Duodenal mucosa (tissue), 2 donors: ENCODE results near the gene MSRB2.

ENCODE experiments used
- H3K27ac ChIP-seq: one replicate; pipeline ENCODE4 v1.7.0; 2013; ENCODE audit warnings: low read depth, low read length
- H3K27me3 ChIP-seq, 2 donors: one replicate each; pipeline ENCODE4 v1.7.0; 2013; ENCODE audit warnings: low read length in 2 of 2, control low read depth in 1 of 2; ENCODE audit not compliant: insufficient read depth in 2 of 2, control insufficient read depth in 1 of 2
- H3K36me3 ChIP-seq, 2 donors: one replicate each; pipeline ENCODE4 v1.7.0; 2013; ENCODE audit warnings: low read length in 2 of 2, control low read depth in 1 of 2; ENCODE audit not compliant: insufficient read depth in 2 of 2, control insufficient read depth in 1 of 2
- H3K4me1 ChIP-seq, 2 donors: one replicate each; pipeline ENCODE4 v1.7.0; 2013; ENCODE audit warnings: low read length in 2 of 2, control low read depth in 1 of 2; ENCODE audit not compliant: insufficient read depth in 2 of 2, control insufficient read depth in 1 of 2
- H3K4me3 ChIP-seq, 2 donors: one replicate each; pipeline ENCODE4 v1.7.0; 2013; ENCODE audit warnings: low read length in 2 of 2, low read depth in 1 of 2
- H3K9ac ChIP-seq, 2 donors: one replicate each; pipeline ENCODE4 v1.7.0; 2013; ENCODE audit warnings: low read length in 2 of 2, low read depth in 1 of 2
- H3K9me3 ChIP-seq, 2 donors: one replicate each; pipeline ENCODE4 v1.7.0; 2013; ENCODE audit warnings: low read length in 2 of 2, control low read depth in 1 of 2; ENCODE audit not compliant: control insufficient read depth in 1 of 2

MSRB2 gene

DNA sequence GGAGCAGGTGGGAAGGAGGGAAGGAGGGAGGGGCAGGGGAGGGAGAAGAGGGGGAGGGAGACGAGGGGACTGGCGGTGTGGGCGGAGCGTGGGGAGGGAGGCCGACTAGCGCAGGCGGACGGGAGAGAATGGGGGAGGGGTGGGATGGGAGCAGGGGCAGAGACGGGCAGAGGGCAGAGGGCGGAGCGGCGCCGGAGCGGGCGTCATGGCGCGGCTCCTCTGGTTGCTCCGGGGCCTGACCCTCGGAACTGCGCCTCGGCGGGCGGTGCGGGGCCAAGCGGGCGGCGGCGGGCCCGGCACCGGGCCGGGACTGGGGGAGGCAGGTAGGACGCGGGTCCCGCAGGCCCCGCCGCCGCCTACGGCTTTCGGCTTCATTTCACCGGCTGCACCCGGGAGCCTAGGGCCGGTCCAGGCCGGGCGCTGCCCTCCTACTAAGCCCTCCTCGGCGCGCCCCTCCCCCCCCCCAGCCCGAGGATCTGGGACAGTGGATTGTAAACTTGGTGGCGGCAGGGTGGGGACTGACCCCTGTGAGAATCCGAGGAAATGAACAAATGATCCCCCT, at the start of gene MSRB2:
Gene MSRB2 (plus strand): TSS at position 176 of the 562 bp plus-strand sequence. CDS start 30 bp downstream, at position 206.
- no peaks in the 10 kb centered on the region for H3K27me3 ChIP-seq
- H3K9ac ChIP-seq = peak within 1 kb of the TSS; percentile 67 to 87
- H3K36me3 ChIP-seq = no peaks in the 10 kb centered on the region
- H3K4me3 ChIP-seq = peak within 1 kb of the TSS; percentile 79 to 87
- H3K9me3 ChIP-seq = no peaks in the 10 kb centered on the region
- H3K4me1 ChIP-seq = peaks cover 18 to 19% of the 10 kb centered on the region in 2 donors
- peak within 1 kb of the TSS; percentile 59 for H3K27ac ChIP-seq

DNA sequence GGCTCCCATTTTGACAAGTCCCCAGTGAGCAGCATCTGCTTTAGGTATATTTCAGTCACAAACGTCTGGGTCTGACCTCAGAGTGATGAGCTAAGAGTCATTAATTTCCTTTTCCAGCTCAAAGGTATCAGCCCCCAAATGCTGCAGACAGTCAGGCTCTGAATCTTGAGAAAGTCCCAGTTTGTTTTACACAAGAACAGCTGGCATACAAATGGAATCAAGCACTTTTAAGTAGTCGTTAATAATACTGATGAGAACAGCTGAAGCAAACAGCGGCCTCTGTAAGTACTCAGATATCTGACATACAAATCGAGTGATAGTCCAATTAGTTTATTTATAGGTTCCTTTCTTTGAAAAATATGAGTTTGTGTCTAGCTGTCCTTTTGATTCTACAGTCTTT, 49.4 kb upstream of the MSRB2 start:
- H3K27ac ChIP-seq = no peak overlapping the region
- H3K27me3 ChIP-seq = no peaks in the 10 kb centered on the region
- H3K36me3 ChIP-seq = no peaks in the 10 kb centered on the region

GRCh38 chr10:23047201-23048050, 48.0 kb upstream of the MSRB2 start:
- Histone ChIP-seq H3K9ac (no peak overlapping the region), H3K36me3 (no peaks in the 10 kb centered on the region), H3K9me3 (no peaks in the 10 kb centered on the region), H3K27ac (no peak overlapping the region), H3K4me1 (no peaks in the 10 kb centered on the region), H3K27me3 (no peaks in the 10 kb centered on the region), H3K4me3 (no peak overlapping the region)

More for the DNA sequence above, 49.4 kb upstream of the MSRB2 start:
- Histone ChIP-seq H3K4me3 (no peak overlapping the region), H3K4me1 (no peaks in the 10 kb centered on the region), H3K9ac (no peak overlapping the region), H3K9me3 (no peaks in the 10 kb centered on the region)

DNA sequence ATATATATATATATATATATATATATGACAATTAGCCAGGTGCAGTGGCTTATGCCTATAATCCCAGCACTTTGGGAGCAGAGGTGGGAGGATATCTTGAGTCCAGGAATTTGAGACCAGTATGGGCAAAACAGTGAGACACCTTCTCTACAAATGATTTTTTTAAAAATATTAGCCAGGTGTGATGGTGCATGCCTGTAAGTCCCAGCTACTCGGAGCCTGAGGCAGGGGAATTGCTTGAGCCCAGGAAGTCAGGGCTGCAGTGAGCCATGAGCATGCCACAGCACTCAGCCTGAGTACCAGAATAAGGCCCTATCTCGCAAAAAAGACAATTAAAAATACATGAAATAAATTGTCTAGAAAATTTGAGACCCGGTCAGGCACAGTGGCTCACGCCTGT, 47.2 kb upstream of the MSRB2 start:
- no peak overlapping the region for H3K27ac ChIP-seq
- no peaks in the 10 kb centered on the region for H3K36me3 ChIP-seq
- no peaks in the 10 kb centered on the region for H3K9me3 ChIP-seq
- H3K4me3 ChIP-seq = no peak overlapping the region
- H3K27me3 ChIP-seq = no peaks in the 10 kb centered on the region
- H3K4me1 ChIP-seq = no peaks in the 10 kb centered on the region
- no peak overlapping the region for H3K9ac ChIP-seq

DNA sequence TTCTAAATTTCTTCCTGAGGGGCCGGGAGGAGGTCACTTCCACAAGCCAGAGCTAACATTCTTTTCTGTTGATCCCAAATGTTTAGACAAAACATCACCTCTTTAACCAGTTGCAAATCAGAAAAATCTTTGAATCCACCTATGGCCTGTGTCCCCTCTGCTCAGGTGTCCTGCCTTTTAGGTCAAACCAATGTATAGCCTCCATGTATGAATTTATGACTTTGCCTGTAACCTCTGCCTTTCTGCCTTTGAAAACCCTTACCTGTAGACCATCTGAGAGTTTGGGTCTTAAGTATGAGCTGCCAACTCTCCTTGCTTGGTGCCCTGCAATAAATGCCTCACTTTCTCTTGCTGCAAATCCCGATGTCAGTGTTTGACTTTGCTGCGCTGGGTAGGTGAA, 44.1 kb upstream of the MSRB2 start:
- no peaks in the 10 kb centered on the region for H3K36me3 ChIP-seq
- peaks cover 5% of the 10 kb centered on the region in 2 donors for H3K4me1 ChIP-seq
- no peak overlapping the region for H3K9ac ChIP-seq
- no peak overlapping the region for H3K27ac ChIP-seq
- H3K4me3 ChIP-seq = no peak overlapping the region
- no peaks in the 10 kb centered on the region for H3K9me3 ChIP-seq
- H3K27me3 ChIP-seq = no peaks in the 10 kb centered on the region

DNA sequence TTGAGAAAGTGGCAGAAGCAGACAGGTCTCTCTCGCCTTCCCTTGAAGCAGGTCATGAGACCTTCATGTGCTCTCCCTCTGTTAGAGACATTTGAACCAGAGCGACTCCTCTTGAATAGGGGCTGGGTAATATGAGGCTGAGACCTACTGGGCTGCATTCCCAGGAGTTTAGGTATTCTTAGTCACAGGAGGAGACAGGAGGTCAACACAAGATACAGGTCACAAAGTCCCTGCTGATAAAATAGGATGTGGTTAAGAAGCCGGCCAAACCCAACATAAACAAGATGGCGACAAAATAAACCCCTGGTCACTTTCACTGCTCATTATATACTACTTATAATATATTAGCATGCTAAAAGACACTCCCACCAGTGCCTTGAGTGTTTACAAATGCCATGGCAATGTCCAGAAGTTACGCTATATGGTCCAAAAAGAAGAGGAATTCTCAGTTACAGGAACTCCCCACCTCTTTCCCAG, 43.5 kb upstream of the MSRB2 start:
- Histone ChIP-seq H3K27me3 (no peaks in the 10 kb centered on the region), H3K9me3 (no peaks in the 10 kb centered on the region), H3K4me1 (peaks cover 5 to 6% of the 10 kb centered on the region in 2 donors), H3K4me3 (no peak overlapping the region), H3K27ac (no peak overlapping the region), H3K36me3 (no peaks in the 10 kb centered on the region), H3K9ac (no peak overlapping the region)

DNA sequence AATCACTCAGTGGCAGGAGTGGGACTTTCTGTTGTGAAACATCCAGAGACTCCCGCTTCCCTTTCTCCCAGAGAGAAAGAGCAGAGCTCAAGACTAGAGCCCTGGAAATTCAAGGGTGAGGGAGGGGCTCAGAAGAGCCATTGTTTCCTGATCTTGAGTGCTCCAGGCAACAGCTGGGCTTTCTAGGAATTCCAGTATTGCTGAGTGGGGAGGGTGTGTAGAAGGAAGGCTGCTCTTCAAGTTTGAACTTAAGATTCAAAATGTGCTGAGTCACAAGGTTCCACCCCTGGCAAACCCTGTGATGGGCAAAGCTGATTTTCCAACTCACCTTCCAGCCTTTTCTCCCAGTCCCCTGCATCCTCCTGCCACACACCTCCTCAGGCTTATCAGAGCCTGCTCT, 42.3 kb upstream of the MSRB2 start:
- Histone ChIP-seq H3K9me3 (no peaks in the 10 kb centered on the region), H3K27ac (no peak overlapping the region), H3K4me3 (no peak overlapping the region), H3K4me1 (peaks cover 6 to 8% of the 10 kb centered on the region in 2 donors), H3K27me3 (no peaks in the 10 kb centered on the region), H3K9ac (no peak overlapping the region), H3K36me3 (no peaks in the 10 kb centered on the region)

GRCh38 chr10:23055424-23056185, 39.8 kb upstream of the MSRB2 start:
- H3K27me3 ChIP-seq = no peaks in the 10 kb centered on the region
- no peak overlapping the region for H3K27ac ChIP-seq
- no peak overlapping the region for H3K4me3 ChIP-seq
- no peaks in the 10 kb centered on the region for H3K36me3 ChIP-seq
- H3K4me1 ChIP-seq = peaks cover 6 to 8% of the 10 kb centered on the region in 2 donors
- no peak overlapping the region for H3K9ac ChIP-seq
- H3K9me3 ChIP-seq = no peaks in the 10 kb centered on the region

GRCh38 chr10:23056186-23056579, 39.2 kb upstream of the MSRB2 start:
- Histone ChIP-seq H3K36me3 (no peaks in the 10 kb centered on the region), H3K9me3 (no peaks in the 10 kb centered on the region), H3K4me3 (no peak overlapping the region), H3K27ac (no peak overlapping the region), H3K9ac (no peak overlapping the region), H3K4me1 (peaks cover 6 to 8% of the 10 kb centered on the region in 2 donors), H3K27me3 (no peaks in the 10 kb centered on the region)

DNA sequence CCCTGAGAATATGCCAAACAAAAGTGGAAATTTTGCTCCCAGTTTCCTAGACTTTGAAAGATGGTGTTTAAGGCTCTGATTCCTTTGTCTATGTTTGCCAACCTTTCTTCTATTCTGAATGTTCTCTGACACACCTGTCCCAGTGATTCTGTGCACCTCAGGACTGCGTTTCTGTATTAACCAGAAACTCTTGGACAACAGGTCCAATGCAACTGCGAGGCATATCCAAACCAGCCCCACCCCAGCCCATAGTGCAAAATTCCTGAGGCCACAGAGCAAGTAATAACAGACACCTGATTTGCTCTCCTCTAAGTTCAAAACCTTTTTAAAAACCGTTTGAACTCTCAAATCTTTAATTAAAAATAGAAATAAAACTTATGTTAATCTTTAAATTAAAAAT, 37.0 kb upstream of the MSRB2 start:
- Histone ChIP-seq H3K27ac (no peak overlapping the region), H3K27me3 (no peaks in the 10 kb centered on the region), H3K9ac (no peak overlapping the region), H3K36me3 (no peaks in the 10 kb centered on the region), H3K4me3 (no peak overlapping the region), H3K4me1 (peaks cover 6 to 8% of the 10 kb centered on the region in 2 donors), H3K9me3 (no peaks in the 10 kb centered on the region)
